HEK293 (cell line): ENCODE results near the gene PLEKHA3.

ENCODE experiments used
- BCL11A ChIP-seq: fragments of 450-650 bp; formaldehyde crosslinking; IDR thresholded peaks from 2 replicates; pipeline ENCODE4 v1.5.1; 2016; ENCODE audit warnings: low read depth, missing biosample characterization, missing genetic modification characterization
- CTCF ChIP-seq: fragments of 450-650 bp; formaldehyde crosslinking; IDR thresholded peaks from 2 replicates; pipeline ENCODE4 v1.5.1; 2016; ENCODE audit warnings: missing biosample characterization, missing genetic modification characterization
- KLF16 ChIP-seq: fragments of 450-650 bp; formaldehyde crosslinking; IDR thresholded peaks from 2 replicates; pipeline ENCODE4 v1.5.1; 2017; ENCODE audit warnings: missing biosample characterization, missing genetic modification characterization
- PRDM1 ChIP-seq: fragments of 450-650 bp; formaldehyde crosslinking; IDR thresholded peaks from 2 replicates; pipeline ENCODE4; 2016; ENCODE audit warnings: missing biosample characterization, missing genetic modification characterization
- SP2 ChIP-seq: fragments of 450-650 bp; formaldehyde crosslinking; IDR thresholded peaks from 2 replicates; pipeline ENCODE4 v1.5.1; 2016; ENCODE audit warnings: missing biosample characterization, missing genetic modification characterization
- TCF7L2 ChIP-seq: IDR thresholded peaks from 2 replicates; pipeline ENCODE4 v1.6.1; 2011; ENCODE audit warnings: low read depth, mild to moderate bottlenecking, inconsistent platforms, low read length, moderate library complexity, borderline replicate concordance
- TRIM28 ChIP-seq: IDR thresholded peaks from 2 replicates; pipeline ENCODE4 v1.6.1; 2011; ENCODE audit warnings: low read length, control low read depth, borderline replicate concordance
- ZNF24 ChIP-seq: fragments of 450-650 bp; formaldehyde crosslinking; IDR thresholded peaks from 2 replicates; pipeline ENCODE4 v1.5.1; 2016; ENCODE audit warnings: missing biosample characterization, missing genetic modification characterization
- ZNF292 ChIP-seq: fragments of 450-650 bp; formaldehyde crosslinking; IDR thresholded peaks from 2 replicates; pipeline ENCODE4 v1.5.1; 2016; ENCODE audit warnings: low read depth, missing biosample characterization, missing genetic modification characterization, borderline replicate concordance
- ZNF366 ChIP-seq: fragments of 450-650 bp; formaldehyde crosslinking; conservative IDR thresholded peaks from 2 replicates; pipeline ENCODE4 v1.5.1; 2016; ENCODE audit warnings: missing biosample characterization, missing genetic modification characterization
- ZNF449 ChIP-seq: fragments of 450-650 bp; formaldehyde crosslinking; IDR thresholded peaks from 2 replicates; pipeline ENCODE4 v1.5.1; 2017; ENCODE audit warnings: missing biosample characterization, mild to moderate bottlenecking, missing genetic modification characterization, moderate library complexity
- ZNF473 ChIP-seq: fragments of 450-650 bp; formaldehyde crosslinking; IDR thresholded peaks from 2 replicates; pipeline ENCODE4 v1.5.1; 2017; ENCODE audit warnings: missing biosample characterization, missing genetic modification characterization
- TF ChIP-seq, protein P1 (sequence below): fragments of 450-650 bp; formaldehyde crosslinking; IDR thresholded peaks from 2 replicates; pipeline ENCODE4 v1.5.1; 2016; ENCODE audit warnings: missing biosample characterization, missing genetic modification characterization
- TF ChIP-seq, protein P2 (sequence below): fragments of 450-650 bp; formaldehyde crosslinking; IDR thresholded peaks from 2 replicates; pipeline ENCODE4 v1.5.1; 2016; ENCODE audit warnings: missing biosample characterization, missing genetic modification characterization, low read depth

DNA sequence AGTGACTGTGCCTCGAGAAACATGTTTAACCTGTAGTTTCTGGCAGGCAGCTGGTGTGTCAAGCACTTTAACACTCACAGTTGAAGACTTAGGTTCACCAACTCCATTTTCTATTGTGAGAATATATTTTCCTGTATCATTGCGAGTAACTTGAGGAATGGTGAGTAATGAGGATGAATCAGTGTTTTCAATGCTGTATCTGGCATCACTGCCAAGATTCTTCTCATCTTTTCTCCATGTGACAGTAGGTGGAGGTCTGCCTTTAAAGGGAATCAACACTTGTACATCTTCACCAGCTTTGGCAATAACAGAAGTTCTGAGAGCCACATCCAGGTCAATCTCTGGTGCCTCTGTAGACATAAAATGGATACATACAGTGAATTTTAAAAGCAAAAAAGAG lies 72.8 kb downstream of the PLEKHA3 start:
- no peak for TF ChIP-seq ZNF449 (tag by site-specific recombination)
- no peak for TF ChIP-seq CTCF (tag by site-specific recombination)
- no peak for TF ChIP-seq ZNF24
- TF ChIP-seq ZNF292 (tag by site-specific recombination), result no peak
- no peak for TF ChIP-seq ZNF366
- TF ChIP-seq, protein P1, sequence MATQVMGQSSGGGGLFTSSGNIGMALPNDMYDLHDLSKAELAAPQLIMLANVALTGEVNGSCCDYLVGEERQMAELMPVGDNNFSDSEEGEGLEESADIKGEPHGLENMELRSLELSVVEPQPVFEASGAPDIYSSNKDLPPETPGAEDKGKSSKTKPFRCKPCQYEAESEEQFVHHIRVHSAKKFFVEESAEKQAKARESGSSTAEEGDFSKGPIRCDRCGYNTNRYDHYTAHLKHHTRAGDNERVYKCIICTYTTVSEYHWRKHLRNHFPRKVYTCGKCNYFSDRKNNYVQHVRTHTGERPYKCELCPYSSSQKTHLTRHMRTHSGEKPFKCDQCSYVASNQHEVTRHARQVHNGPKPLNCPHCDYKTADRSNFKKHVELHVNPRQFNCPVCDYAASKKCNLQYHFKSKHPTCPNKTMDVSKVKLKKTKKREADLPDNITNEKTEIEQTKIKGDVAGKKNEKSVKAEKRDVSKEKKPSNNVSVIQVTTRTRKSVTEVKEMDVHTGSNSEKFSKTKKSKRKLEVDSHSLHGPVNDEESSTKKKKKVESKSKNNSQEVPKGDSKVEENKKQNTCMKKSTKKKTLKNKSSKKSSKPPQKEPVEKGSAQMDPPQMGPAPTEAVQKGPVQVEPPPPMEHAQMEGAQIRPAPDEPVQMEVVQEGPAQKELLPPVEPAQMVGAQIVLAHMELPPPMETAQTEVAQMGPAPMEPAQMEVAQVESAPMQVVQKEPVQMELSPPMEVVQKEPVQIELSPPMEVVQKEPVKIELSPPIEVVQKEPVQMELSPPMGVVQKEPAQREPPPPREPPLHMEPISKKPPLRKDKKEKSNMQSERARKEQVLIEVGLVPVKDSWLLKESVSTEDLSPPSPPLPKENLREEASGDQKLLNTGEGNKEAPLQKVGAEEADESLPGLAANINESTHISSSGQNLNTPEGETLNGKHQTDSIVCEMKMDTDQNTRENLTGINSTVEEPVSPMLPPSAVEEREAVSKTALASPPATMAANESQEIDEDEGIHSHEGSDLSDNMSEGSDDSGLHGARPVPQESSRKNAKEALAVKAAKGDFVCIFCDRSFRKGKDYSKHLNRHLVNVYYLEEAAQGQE (tag by site-specific recombination), result no peak
- TF ChIP-seq SP2 (tag by site-specific recombination), result no peak
- no peak for TF ChIP-seq KLF16 (tag by site-specific recombination)
- TF ChIP-seq PRDM1 (tag by site-specific recombination), result no peak
- TF ChIP-seq TRIM28, result no peak
- TF ChIP-seq ZNF473, result no peak
- TF ChIP-seq TCF7L2, result no peak
- TF ChIP-seq, protein P2, sequence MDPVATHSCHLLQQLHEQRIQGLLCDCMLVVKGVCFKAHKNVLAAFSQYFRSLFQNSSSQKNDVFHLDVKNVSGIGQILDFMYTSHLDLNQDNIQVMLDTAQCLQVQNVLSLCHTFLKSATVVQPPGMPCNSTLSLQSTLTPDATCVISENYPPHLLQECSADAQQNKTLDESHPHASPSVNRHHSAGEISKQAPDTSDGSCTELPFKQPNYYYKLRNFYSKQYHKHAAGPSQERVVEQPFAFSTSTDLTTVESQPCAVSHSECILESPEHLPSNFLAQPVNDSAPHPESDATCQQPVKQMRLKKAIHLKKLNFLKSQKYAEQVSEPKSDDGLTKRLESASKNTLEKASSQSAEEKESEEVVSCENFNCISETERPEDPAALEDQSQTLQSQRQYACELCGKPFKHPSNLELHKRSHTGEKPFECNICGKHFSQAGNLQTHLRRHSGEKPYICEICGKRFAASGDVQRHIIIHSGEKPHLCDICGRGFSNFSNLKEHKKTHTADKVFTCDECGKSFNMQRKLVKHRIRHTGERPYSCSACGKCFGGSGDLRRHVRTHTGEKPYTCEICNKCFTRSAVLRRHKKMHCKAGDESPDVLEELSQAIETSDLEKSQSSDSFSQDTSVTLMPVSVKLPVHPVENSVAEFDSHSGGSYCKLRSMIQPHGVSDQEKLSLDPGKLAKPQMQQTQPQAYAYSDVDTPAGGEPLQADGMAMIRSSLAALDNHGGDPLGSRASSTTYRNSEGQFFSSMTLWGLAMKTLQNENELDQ (tag by site-specific recombination), result no peak
- no peak for TF ChIP-seq BCL11A (tag by site-specific recombination)
